Choroid plexus epithelial cell (primary cell): ENCODE measurements around the gene OR6C2.

Source experiments
- DNase-seq: peaks from one replicate; pipeline ENCODE4 v3.0.0-alpha.2; 2010; ENCODE audit warnings: low read depth
- H3K4me3 ChIP-seq: 2 replicates; pipeline ENCODE4 v1.5.1; 2011; ENCODE audit warnings: low read depth, mild to moderate bottlenecking, control low read depth, low read length, moderate library complexity
- TF ChIP-seq, protein P1 (sequence below): conservative IDR thresholded peaks from 2 replicates; pipeline ENCODE4 v1.5.1; 2011; ENCODE audit warnings: low read depth, mild to moderate bottlenecking, control low read depth, inconsistent platforms, low read length, moderate library complexity

OR6C2 gene

GRCh38 chr12:55492078-55492477 is 48.2 kb downstream of the OR6C2 start, which contains the start of gene OR6C68:
OR6C68 (plus strand) TSS chr12:55492378; CDS start chr12:55492378, 0 bp downstream.
- H3K4me3 ChIP-seq: no peak within 1 kb of the TSS
- TF ChIP-seq, protein P1, sequence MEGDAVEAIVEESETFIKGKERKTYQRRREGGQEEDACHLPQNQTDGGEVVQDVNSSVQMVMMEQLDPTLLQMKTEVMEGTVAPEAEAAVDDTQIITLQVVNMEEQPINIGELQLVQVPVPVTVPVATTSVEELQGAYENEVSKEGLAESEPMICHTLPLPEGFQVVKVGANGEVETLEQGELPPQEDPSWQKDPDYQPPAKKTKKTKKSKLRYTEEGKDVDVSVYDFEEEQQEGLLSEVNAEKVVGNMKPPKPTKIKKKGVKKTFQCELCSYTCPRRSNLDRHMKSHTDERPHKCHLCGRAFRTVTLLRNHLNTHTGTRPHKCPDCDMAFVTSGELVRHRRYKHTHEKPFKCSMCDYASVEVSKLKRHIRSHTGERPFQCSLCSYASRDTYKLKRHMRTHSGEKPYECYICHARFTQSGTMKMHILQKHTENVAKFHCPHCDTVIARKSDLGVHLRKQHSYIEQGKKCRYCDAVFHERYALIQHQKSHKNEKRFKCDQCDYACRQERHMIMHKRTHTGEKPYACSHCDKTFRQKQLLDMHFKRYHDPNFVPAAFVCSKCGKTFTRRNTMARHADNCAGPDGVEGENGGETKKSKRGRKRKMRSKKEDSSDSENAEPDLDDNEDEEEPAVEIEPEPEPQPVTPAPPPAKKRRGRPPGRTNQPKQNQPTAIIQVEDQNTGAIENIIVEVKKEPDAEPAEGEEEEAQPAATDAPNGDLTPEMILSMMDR: no peak
- DNase-seq: no peak

- TF ChIP-seq, protein P1: no peak
- DNase-seq: no peak
- H3K4me3 ChIP-seq: no peak overlapping the region
Observed at GRCh38 chr12:55495490-55495889, 51.6 kb downstream of the OR6C2 start.

DNA sequence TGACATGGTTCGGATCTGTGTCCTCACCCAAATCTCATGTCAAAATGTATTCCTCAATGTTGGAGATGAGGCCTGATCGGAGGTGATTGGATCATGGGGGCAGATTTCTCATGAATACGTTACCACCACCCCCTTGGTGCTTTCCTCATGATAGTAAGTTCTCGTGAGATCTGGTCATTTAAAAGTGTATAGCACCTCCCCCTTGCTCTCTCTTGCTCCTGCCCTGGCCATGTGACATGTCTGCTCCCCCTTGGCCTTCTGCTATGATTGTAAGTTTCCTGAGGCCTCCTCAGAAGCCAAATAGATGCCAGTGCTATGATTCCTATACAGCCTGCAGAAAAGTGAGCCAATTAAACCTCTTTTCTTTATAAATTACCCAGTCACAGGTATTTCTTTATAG is 55.4 kb downstream of the OR6C2 start:
- H3K4me3 ChIP-seq: no peak overlapping the region
- TF ChIP-seq, protein P1: no peak
- no peak for DNase-seq

- DNase-seq: no peak
- TF ChIP-seq, protein P1: no peak
- no peak overlapping the region for H3K4me3 ChIP-seq
Observed at GRCh38 chr12:55499810-55500252, 56.0 kb downstream of the OR6C2 start.

DNA sequence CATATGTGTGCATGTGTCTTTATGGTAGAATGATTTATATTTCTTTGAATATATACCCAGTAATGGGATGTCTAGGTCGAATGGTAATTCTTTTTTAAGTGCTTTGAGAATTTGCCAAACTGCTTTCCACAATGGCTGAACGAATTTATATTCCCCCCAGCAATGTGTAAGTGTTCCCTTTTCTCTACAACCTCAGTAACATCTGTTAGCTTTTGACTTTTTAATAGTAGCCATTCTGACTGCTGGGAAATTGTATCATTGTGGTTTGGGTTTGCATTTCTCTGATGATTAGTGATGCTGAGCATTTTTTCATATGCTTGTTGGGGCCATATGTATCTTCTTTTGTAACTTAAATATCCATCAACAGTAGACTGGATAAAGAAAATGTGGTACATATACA is 57.7 kb downstream of the OR6C2 start:
- DNase-seq: no peak
- no peak overlapping the region for H3K4me3 ChIP-seq
- TF ChIP-seq, protein P1: no peak
